ENCODE data around the gene TMCO2.

Gene TMCO2

DNA sequence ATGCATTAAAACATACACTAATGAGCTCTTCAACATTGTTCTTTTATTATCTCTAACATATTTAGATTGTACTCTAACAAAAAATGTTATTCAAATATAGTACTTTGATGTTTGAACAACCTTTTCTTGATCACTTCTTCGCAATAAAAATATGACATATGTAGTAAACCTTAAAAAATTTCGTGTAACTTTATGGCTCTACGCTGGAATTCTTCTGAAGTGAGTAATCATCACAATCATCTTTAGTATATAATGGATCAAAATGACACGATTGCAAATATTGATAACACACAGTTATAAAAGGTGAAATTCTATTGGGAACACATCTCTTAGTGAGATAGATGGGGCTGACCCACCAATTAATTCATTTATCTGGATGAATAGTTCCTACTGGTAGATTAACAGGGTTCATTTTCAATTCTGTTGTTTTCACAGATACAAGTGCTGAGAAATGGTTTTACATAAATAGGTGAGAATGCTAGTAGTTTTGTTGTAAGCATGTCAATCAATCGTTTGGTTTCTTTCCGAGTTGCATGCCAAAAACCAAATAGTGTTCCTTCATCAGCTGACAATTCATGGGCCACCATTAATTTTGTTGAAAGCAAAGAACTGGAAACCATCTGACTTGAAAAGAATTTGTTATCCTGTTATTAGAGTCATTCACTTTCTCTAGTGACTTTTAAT, 8.8 kb downstream of the TMCO2 start:
- Histone ChIP-seq H3K79me1 (replicated peaks; ENCODE audit: low read length, poor library complexity, severe bottlenecking) (peaks cover 23% of the 10 kb centered on the region), H3K4me3 (ENCODE audit: insufficient read depth in 1 of 2, low read depth in 1 of 2, low read length in 2 of 2) (peak overlapping the region in 1 of 2 experiments; percentile 100), H2AFZ (ENCODE audit: low read depth, low read length) (no peak overlapping the region), H3K4ac (ENCODE audit: low read depth in 1 of 2, low read length in 2 of 2) (no peak overlapping the region), H4K8ac (ENCODE audit: low read length) (no peak overlapping the region), H2BK12ac (ENCODE audit: low read length in 2 of 2) (no peak overlapping the region), H3K27me3 (ENCODE audit: control insufficient read depth in 1 of 2, insufficient read depth in 1 of 2, low read length in 2 of 2) (no peaks in the 10 kb centered on the region), H3K23ac (ENCODE audit: low read length in 2 of 2) (no peak overlapping the region), H2BK5ac (ENCODE audit: low read depth, low read length, poor library complexity, severe bottlenecking) (no peak overlapping the region), H2BK120ac (ENCODE audit: low read depth, low read length) (no peak overlapping the region), H3K4me1 (ENCODE audit: control insufficient read depth, insufficient read depth, low read depth, low read length) (peaks cover 8% of the 10 kb centered on the region), H3K27ac (ENCODE audit: low read length, poor library complexity, severe bottlenecking) (no peak overlapping the region), H3K4me2 (ENCODE audit: low read length, poor library complexity, severe bottlenecking) (peak overlapping the region; percentile 18), H2AK5ac (ENCODE audit: low read length, severe bottlenecking) (no peak overlapping the region), H3K9ac (ENCODE audit: low read length) (peak overlapping the region; percentile 97), H3K14ac (ENCODE audit: low read length in 2 of 2) (no peak overlapping the region), H3K18ac (ENCODE audit: low read depth in 1 of 2, low read length in 2 of 2) (no peak overlapping the region), H3K9me3 (ENCODE audit: control insufficient read depth, low read length) (no peaks in the 10 kb centered on the region), H2BK15ac (ENCODE audit: low read depth, poor library complexity, severe bottlenecking) (no peak overlapping the region), H4K91ac (ENCODE audit: low read length) (no peak overlapping the region), H3K36me3 (ENCODE audit: control insufficient read depth in 1 of 2, insufficient read depth in 2 of 2, low read depth in 1 of 2, low read length in 2 of 2) (peaks cover 14 to 21% of the 10 kb centered on the region in 2 experiments)
- 100% methylated on average over 1 of the region's 6 CpGs for WGBS
- DNase-seq: no peak

DNA sequence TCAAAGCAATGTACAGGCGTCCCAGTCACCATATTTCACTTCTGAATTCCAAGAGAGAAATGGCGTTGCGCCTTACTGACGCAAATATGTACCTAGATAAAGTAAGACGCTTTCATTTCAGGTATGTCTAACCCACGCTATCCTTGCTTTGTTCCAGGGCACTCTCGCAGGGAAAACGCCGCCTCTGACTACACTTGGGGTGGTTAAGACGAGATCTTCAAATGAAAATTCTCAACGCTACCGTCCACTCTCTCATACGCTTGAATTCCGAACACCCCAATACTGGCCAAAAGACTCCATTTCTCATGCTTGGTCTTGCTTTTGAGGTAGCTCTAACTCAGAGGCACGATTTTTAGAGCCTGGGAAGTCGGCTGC, 9.6 kb downstream of the TMCO2 start:
- Histone ChIP-seq H2AFZ (ENCODE audit: low read depth, low read length) (peak overlapping the region; percentile 18), H3K79me1 (replicated peaks; ENCODE audit: low read length, poor library complexity, severe bottlenecking) (peaks cover 23% of the 10 kb centered on the region), H2BK5ac (ENCODE audit: low read depth, low read length, poor library complexity, severe bottlenecking) (peak overlapping the region; percentile 90), H3K9me3 (ENCODE audit: control insufficient read depth, low read length) (no peaks in the 10 kb centered on the region), H2BK15ac (ENCODE audit: low read depth, poor library complexity, severe bottlenecking) (peak overlapping the region; percentile 64), H4K91ac (ENCODE audit: low read length) (peak overlapping the region; percentile 98), H2BK120ac (ENCODE audit: low read depth, low read length) (peak overlapping the region; percentile 67), H3K4ac (ENCODE audit: low read depth in 1 of 2, low read length in 2 of 2) (peak overlapping the region; percentile 60 to 90), H3K27me3 (ENCODE audit: control insufficient read depth in 1 of 2, insufficient read depth in 1 of 2, low read length in 2 of 2) (no peaks in the 10 kb centered on the region), H3K4me1 (ENCODE audit: control insufficient read depth, insufficient read depth, low read depth, low read length) (peaks cover 8% of the 10 kb centered on the region), H2BK12ac (ENCODE audit: low read length in 2 of 2) (no peak overlapping the region), H4K8ac (ENCODE audit: low read length) (peak overlapping the region; percentile 99), H3K18ac (ENCODE audit: low read depth in 1 of 2, low read length in 2 of 2) (peak overlapping the region in 1 of 2 experiments; percentile 97), H3K36me3 (ENCODE audit: control insufficient read depth in 1 of 2, insufficient read depth in 2 of 2, low read depth in 1 of 2, low read length in 2 of 2) (peaks cover 16 to 28% of the 10 kb centered on the region in 2 experiments), H3K4me2 (ENCODE audit: low read length, poor library complexity, severe bottlenecking) (peak overlapping the region; percentile 78), H2AK5ac (ENCODE audit: low read length, severe bottlenecking) (no peak overlapping the region), H3K27ac (ENCODE audit: low read length, poor library complexity, severe bottlenecking) (peak overlapping the region; percentile 99), H3K14ac (ENCODE audit: low read length in 2 of 2) (peak overlapping the region in 1 of 2 experiments; percentile 18), H3K23ac (ENCODE audit: low read length in 2 of 2) (peak overlapping the region; percentile 25 to 70), H3K4me3 (ENCODE audit: insufficient read depth in 1 of 2, low read depth in 1 of 2, low read length in 2 of 2) (peak overlapping the region; percentile 90 to 100), H3K9ac (ENCODE audit: low read length) (peak overlapping the region; percentile 97)
- WGBS: under 1% methylated on average over 16 of the region's 16 CpGs
- DNase-seq: no peak

DNA sequence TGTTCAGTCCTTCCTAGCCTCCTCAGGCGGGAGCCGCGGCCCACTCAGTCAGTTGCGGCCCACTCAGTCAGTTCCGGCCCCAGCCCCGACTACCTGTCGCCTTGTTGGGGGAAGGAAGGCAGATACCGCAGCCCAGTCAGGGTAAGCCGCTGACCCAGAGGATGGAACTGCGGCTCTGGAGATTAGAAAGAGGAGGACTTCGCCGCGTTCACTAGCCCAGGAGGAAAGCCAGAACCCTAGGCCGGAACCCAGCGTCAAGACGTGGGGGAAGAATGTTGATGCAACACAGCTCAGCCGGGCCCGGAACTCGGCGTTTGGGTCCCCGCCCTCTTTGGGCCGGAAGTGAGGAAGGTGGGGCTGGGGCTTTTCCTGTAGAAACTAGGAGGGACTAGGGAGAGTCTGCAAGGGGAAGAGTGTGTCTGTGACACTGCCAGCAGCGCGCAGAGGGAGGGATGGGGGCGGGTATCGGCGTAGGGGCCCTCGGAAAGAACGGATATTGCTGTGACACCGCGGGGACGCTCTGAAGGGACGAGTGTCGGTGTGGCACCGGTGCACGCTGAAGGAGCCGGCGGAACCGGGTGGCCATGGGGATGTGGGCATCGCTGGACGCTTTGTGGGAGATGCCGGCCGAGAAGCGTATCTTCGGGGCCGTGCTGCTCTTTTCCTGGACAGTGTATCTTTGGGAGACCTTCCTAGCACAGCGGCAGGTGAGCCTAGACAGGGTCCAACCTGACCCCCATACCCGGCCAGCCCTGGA, 10.1 kb downstream of the TMCO2 start, which contains the start of gene ZMPSTE24:
Gene ZMPSTE24 (plus strand): TSS at position 549 of the 757 bp plus-strand sequence. CDS start 36 bp downstream, at position 585.
- H4K8ac ChIP-seq (ENCODE audit: low read length): peak within 1 kb of the TSS; percentile 99
- H2AFZ ChIP-seq (ENCODE audit: low read depth, low read length): peak within 1 kb of the TSS; percentile 87
- peaks cover 16 to 34% of the 10 kb centered on the region in 2 experiments for H3K36me3 ChIP-seq (ENCODE audit: control insufficient read depth in 1 of 2, insufficient read depth in 2 of 2, low read depth in 1 of 2, low read length in 2 of 2)
- peak within 1 kb of the TSS; percentile 92 to 97 for H3K18ac ChIP-seq (ENCODE audit: low read depth in 1 of 2, low read length in 2 of 2)
- H3K27ac ChIP-seq (ENCODE audit: low read length, poor library complexity, severe bottlenecking): peak within 1 kb of the TSS; percentile 99
- no peaks in the 10 kb centered on the region for H3K27me3 ChIP-seq (ENCODE audit: control insufficient read depth in 1 of 2, insufficient read depth in 1 of 2, low read length in 2 of 2)
- H3K9me3 ChIP-seq (ENCODE audit: control insufficient read depth, low read length): no peaks in the 10 kb centered on the region
- peak within 1 kb of the TSS; percentile 18 to 57 for H3K14ac ChIP-seq (ENCODE audit: low read length in 2 of 2)
- H2BK120ac ChIP-seq (ENCODE audit: low read depth, low read length): peak within 1 kb of the TSS; percentile 67
- peaks cover 8% of the 10 kb centered on the region for H3K4me1 ChIP-seq (ENCODE audit: control insufficient read depth, insufficient read depth, low read depth, low read length)
- peak within 1 kb of the TSS; percentile 90 to 100 for H3K4me3 ChIP-seq (ENCODE audit: insufficient read depth in 1 of 2, low read depth in 1 of 2, low read length in 2 of 2)
- peak; percentile 99 for DNase-seq
- H2BK15ac ChIP-seq (ENCODE audit: low read depth, poor library complexity, severe bottlenecking): peak within 1 kb of the TSS; percentile 64
- peak within 1 kb of the TSS; percentile 93 to 94 for H3K4ac ChIP-seq (ENCODE audit: low read depth in 1 of 2, low read length in 2 of 2)
- H2AK5ac ChIP-seq (ENCODE audit: low read length, severe bottlenecking): no peak within 1 kb of the TSS
- H3K4me2 ChIP-seq (ENCODE audit: low read length, poor library complexity, severe bottlenecking): peak within 1 kb of the TSS; percentile 78
- peak within 1 kb of the TSS; percentile 25 to 70 for H3K23ac ChIP-seq (ENCODE audit: low read length in 2 of 2)
- peak within 1 kb of the TSS; percentile 98 for H4K91ac ChIP-seq (ENCODE audit: low read length)
- H2BK5ac ChIP-seq (ENCODE audit: low read depth, low read length, poor library complexity, severe bottlenecking): peak within 1 kb of the TSS; percentile 90
- H2BK12ac ChIP-seq (ENCODE audit: low read length in 2 of 2): peak within 1 kb of the TSS in 1 of 2 experiments; percentile 6
- H3K9ac ChIP-seq (ENCODE audit: low read length): peak within 1 kb of the TSS; percentile 97
- under 1% methylated on average over 48 of the region's 48 CpGs for WGBS
- H3K79me1 ChIP-seq (replicated peaks; ENCODE audit: low read length, poor library complexity, severe bottlenecking): peaks cover 24% of the 10 kb centered on the region

DNA sequence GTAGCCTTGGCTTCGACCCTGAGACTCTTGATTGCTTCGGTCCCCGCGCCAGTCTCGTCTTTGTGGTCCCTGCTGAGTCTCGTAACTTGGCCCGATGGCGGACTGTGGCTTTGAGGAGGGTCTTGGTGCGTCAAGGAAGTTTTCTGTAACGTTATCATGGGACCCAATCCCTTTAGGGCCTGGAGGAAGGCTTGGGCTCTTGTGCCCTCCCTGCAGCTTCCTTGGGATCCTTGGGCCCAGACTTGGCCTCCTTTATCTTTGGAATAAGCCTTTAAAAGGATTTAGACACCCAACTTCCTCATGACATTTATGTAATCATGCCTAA, 10.7 kb downstream of the TMCO2 start:
- DNase-seq: peak; percentile 64
- peak overlapping the region in 1 of 2 experiments; percentile 57 for H3K23ac ChIP-seq (ENCODE audit: low read length in 2 of 2)
- H4K8ac ChIP-seq (ENCODE audit: low read length): peak overlapping the region; percentile 91
- peak overlapping the region; percentile 87 for H2AFZ ChIP-seq (ENCODE audit: low read depth, low read length)
- H3K9ac ChIP-seq (ENCODE audit: low read length): peak overlapping the region; percentile 97
- H3K27ac ChIP-seq (ENCODE audit: low read length, poor library complexity, severe bottlenecking): peak overlapping the region; percentile 77
- peak overlapping the region; percentile 93 to 94 for H3K4ac ChIP-seq (ENCODE audit: low read depth in 1 of 2, low read length in 2 of 2)
- peaks cover 24% of the 10 kb centered on the region for H3K79me1 ChIP-seq (replicated peaks; ENCODE audit: low read length, poor library complexity, severe bottlenecking)
- H3K18ac ChIP-seq (ENCODE audit: low read depth in 1 of 2, low read length in 2 of 2): peak overlapping the region; percentile 50 to 92
- H2BK120ac ChIP-seq (ENCODE audit: low read depth, low read length): no peak overlapping the region
- H2BK15ac ChIP-seq (ENCODE audit: low read depth, poor library complexity, severe bottlenecking): peak overlapping the region; percentile 15
- H3K9me3 ChIP-seq (ENCODE audit: control insufficient read depth, low read length): no peaks in the 10 kb centered on the region
- H3K36me3 ChIP-seq (ENCODE audit: control insufficient read depth in 1 of 2, insufficient read depth in 2 of 2, low read depth in 1 of 2, low read length in 2 of 2): peaks cover 16 to 40% of the 10 kb centered on the region in 2 experiments
- 3% methylated on average over 10 of the region's 10 CpGs for WGBS
- H2AK5ac ChIP-seq (ENCODE audit: low read length, severe bottlenecking): no peak overlapping the region
- H3K4me1 ChIP-seq (ENCODE audit: control insufficient read depth, insufficient read depth, low read depth, low read length): peaks cover 8% of the 10 kb centered on the region
- peak overlapping the region in 1 of 2 experiments; percentile 57 for H3K14ac ChIP-seq (ENCODE audit: low read length in 2 of 2)
- peak overlapping the region; percentile 88 to 100 for H3K4me3 ChIP-seq (ENCODE audit: insufficient read depth in 1 of 2, low read depth in 1 of 2, low read length in 2 of 2)
- H4K91ac ChIP-seq (ENCODE audit: low read length): peak overlapping the region; percentile 77
- H3K4me2 ChIP-seq (ENCODE audit: low read length, poor library complexity, severe bottlenecking): peak overlapping the region; percentile 56
- peak overlapping the region; percentile 62 for H2BK5ac ChIP-seq (ENCODE audit: low read depth, low read length, poor library complexity, severe bottlenecking)
- H2BK12ac ChIP-seq (ENCODE audit: low read length in 2 of 2): peak overlapping the region in 1 of 2 experiments; percentile 6
- no peaks in the 10 kb centered on the region for H3K27me3 ChIP-seq (ENCODE audit: control insufficient read depth in 1 of 2, insufficient read depth in 1 of 2, low read length in 2 of 2)

Data from mesenchymal stem cell (in vitro differentiated cells and primary cell).